Activated T-helper 1 cell treated with Interleukin-2 at 50 U/mL for 16 hours (primary cell): ENCODE data around the gene KIAA1755.

Source experiments
- DNase-seq: peaks from one replicate; pipeline ENCODE4 v3.0.0-alpha.2; 2020; ENCODE audit warnings: low read depth

Gene KIAA1755

GRCh38 chr20:38179846-38180245 lies 80.7 kb downstream of the KIAA1755 start:
- no peak for DNase-seq

GRCh38 chr20:38178581-38178980 lies 82.0 kb downstream of the KIAA1755 start:
- no peak for DNase-seq

- DNase-seq, result no peak
Observed at GRCh38 chr20:38178065-38178491, 82.5 kb downstream of the KIAA1755 start.

- no peak for DNase-seq
Observed at GRCh38 chr20:38177201-38177600, 83.3 kb downstream of the KIAA1755 start.

- no peak for DNase-seq
Observed at GRCh38 chr20:38175304-38176180, 85.0 kb downstream of the KIAA1755 start.

GRCh38 chr20:38173237-38174156 lies 87.0 kb downstream of the KIAA1755 start:
- DNase-seq, result no peak

- no peak for DNase-seq
Observed at GRCh38 chr20:38172408-38172807, 88.1 kb downstream of the KIAA1755 start.

- DNase-seq, result no peak
Observed at GRCh38 chr20:38171675-38172043, 88.9 kb downstream of the KIAA1755 start.

GRCh38 chr20:38170826-38171674 lies 89.5 kb downstream of the KIAA1755 start:
- no peak for DNase-seq

GRCh38 chr20:38170219-38170825 lies 90.2 kb downstream of the KIAA1755 start:
- DNase-seq, result no peak

GRCh38 chr20:38169636-38170193 lies 90.8 kb downstream of the KIAA1755 start:
- no peak for DNase-seq

GRCh38 chr20:38168791-38169589 lies 91.5 kb downstream of the KIAA1755 start:
- DNase-seq, result no peak

GRCh38 chr20:38167851-38168760 lies 92.4 kb downstream of the KIAA1755 start:
- no peak for DNase-seq

GRCh38 chr20:38167328-38167850 lies 93.1 kb downstream of the KIAA1755 start:
- DNase-seq, result no peak

- no peak for DNase-seq
Observed at GRCh38 chr20:38166703-38167233, 93.8 kb downstream of the KIAA1755 start.

- DNase-seq, result no peak
Observed at GRCh38 chr20:38165966-38166702, 94.4 kb downstream of the KIAA1755 start.

- no peak for DNase-seq
Observed at GRCh38 chr20:38165089-38165965, 95.2 kb downstream of the KIAA1755 start, which contains the start of gene TGM2. Gene TGM2, minus strand, starts transcription at chr20:38165270. Its CDS starts 72 bp downstream, at chr20:38165198.
